ENCODE data around the gene CPD. TPM values are rescaled to one million over a fixed set of nuclear protein-coding genes. Genes with fewer than 3 reads are reported as not detected.

CPD gene
- total RNA-seq: 264 and 293 TPM in 2 replicates

DNA sequence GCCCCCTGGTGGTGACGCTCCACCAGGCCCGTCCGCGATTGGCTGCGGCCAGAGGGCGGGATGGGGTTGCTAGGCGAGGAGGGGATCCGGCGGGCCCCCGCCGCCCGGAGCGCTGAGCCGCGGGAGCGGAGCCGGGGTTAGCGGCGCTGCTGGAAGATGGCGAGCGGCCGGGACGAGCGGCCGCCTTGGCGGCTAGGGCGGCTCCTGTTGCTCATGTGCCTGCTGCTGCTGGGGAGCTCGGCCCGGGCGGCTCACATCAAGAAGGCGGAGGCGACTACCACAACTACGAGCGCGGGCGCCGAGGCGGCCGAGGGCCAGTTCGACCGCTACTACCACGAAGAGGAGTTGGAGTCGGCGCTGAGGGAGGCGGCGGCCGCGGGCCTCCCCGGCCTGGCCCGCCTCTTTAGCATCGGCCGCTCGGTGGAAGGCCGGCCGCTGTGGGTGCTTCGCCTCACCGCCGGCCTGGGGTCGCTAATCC lies at the start of gene CPD:
TSS of gene CPD (plus strand) at position 103 of the 478 bp plus-strand sequence. CDS start at position 157, 54 bp downstream.

DNA sequence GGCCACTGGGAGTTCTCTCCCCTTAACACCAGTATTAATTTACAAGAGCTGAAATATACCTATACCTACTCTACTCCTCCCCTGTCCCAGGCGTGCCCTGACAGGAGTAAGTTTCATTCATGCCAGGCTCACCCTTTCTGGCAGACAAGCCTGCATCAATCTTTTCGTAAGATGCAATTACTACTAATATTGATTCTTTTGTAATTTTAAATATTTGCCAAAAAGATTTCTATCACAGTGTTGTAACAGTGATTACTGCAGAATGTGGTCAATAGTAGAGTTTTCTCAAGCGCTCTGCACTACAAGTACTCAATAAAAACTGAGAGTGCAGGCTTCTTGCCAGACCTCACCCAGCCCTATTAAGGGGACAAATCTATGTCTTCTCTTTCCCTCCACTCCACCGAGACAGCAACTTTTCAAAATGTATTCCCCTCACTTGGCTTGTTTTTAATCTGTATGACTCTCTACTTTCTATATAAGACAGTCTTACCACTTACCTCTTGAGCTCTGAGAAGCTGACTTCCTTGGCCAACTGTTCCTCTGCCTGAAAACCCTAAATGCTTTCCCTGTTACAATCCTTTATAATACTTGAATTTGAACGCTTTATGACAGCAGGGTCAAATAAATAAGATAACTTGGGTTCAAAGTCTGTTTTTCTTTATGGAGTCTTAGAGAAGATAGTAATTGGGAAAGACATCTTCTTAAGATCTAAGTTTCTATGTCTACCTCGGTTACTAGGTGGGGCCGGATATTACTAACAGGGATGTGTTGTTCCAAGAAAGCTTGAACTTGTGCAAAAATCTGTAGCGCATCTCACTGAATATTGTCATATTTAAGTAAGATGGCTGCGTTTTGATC lies 45.0 kb upstream of the CPD start, which contains the start of gene TMIGD1:
TSS of gene TMIGD1 (minus strand) at position 555 of the 858 bp plus-strand sequence. CDS start 1,924 bp downstream, outside the sequence.

DNA sequence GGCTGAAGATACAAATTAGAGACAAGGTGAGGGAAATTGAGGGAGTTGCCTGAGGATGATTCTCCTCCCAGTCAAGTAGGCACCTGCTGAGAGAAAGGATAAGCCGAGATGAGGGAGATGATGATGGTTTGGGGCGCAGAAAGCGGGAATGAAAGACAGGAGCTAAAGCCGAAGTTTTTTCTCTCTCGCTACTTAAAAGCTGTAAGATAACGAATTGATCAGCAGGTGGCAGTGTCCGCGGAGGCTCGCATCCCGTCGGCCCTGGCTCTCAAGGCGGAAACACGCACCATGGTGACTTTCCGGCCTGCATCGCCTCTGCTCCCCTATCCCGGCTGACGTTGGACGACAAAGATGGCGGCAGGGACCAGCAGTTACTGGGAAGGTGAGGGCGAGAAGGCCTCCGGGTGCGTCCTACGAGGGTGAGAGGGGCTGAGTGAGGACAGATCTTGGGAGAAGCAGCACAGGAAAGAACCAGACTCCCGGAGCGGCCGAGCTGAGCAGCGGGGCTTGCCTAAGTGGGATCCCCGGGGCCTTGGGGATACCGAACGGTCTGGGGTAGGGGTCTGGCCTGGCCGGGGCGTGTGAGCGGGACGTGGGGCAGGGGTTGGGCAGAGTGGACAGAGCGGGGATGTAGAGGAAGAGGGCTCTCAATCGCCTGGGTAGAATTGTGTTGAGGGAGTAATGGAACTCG lies 98.5 kb downstream of the CPD start, which contains the start of gene GOSR1:
TSS of gene GOSR1 (plus strand) at position 326 of the 691 bp plus-strand sequence. CDS start at position 352, 26 bp downstream.

Other genes with a start within 250 kb of the CPD start
- gene SLC6A4, start 143.2 kb upstream of the CPD start, total RNA-seq: under 0.01 TPM in 1 of 2 replicates, not detected in the other
- gene BLMH, start 87.0 kb upstream of the CPD start, total RNA-seq: 23.3 and 33.3 TPM in 2 replicates
- gene TMIGD1, start 44.9 kb upstream of the CPD start, total RNA-seq: not detected in 2 replicates
- 28.4 and 48.1 TPM in 2 replicates for gene GOSR1, start 98.5 kb downstream of the CPD start, total RNA-seq